ENCODE data around the gene RAB20. TPM values are rescaled to one million over a fixed set of nuclear protein-coding genes. Genes with fewer than 3 reads are reported as not detected.
A peak's percentile ranks its signal among the peaks of the same experiment; 100 is the strongest.
"Not testable (repeated sequence)": the region's sequence is repeated elsewhere in the genome, so short reads cannot be mapped to it uniquely, and the experiment has no call there.

RAB20 gene
- total RNA-seq, 1 donor from 2014 or later: 2.6 TPM

- peaks cover 3% of the 10 kb centered on the region for H3K79me2 ChIP-seq (ENCODE audit: insufficient read depth, low read length)
Observed at GRCh38 chr13:110491869-110492678, 69.4 kb downstream of the RAB20 start.

GRCh38 chr13:110490009-110490770 lies 71.3 kb downstream of the RAB20 start:
- H3K27ac ChIP-seq (ENCODE audit: low read depth, low read length): no peak overlapping the region

More at GRCh38 chr13:110491869-110492678, 69.4 kb downstream of the RAB20 start:
- Histone ChIP-seq H2AFZ (ENCODE audit: low read depth, low read length) (no peak overlapping the region), H3K4me1 (ENCODE audit: insufficient read depth, low read length) (peaks cover 2% of the 10 kb centered on the region), H3K36me3 (ENCODE audit: insufficient read depth, low read length) (peaks cover 82% of the 10 kb centered on the region), H3K9me3 (ENCODE audit: insufficient read depth, low read depth, low read length) (no peaks in the 10 kb centered on the region), H4K20me1 (ENCODE audit: insufficient read depth, low read length) (peaks cover 55% of the 10 kb centered on the region), H3K4me2 (ENCODE audit: low read length) (no peak overlapping the region), H3K9ac (ENCODE audit: low read length) (no peak overlapping the region), H3K27ac (ENCODE audit: low read depth, low read length) (no peak overlapping the region), H3K4me3 (ENCODE audit: insufficient read depth, low read depth, low read length) (no peak overlapping the region), H3K27me3 (ENCODE audit: insufficient read depth, low read length) (no peaks in the 10 kb centered on the region)
- H3K36me3 Mint-ChIP-seq (ENCODE audit: low read depth, unreplicated experiment): peaks cover 35% of the 10 kb centered on the region
- DNase-seq (ENCODE audit: low read depth): no peak
- H3K9me3 Mint-ChIP-seq (ENCODE audit: unreplicated experiment): no peaks in the 10 kb centered on the region
- H3K27ac Mint-ChIP-seq (ENCODE audit: unreplicated experiment): no peak overlapping the region
- FAIRE-seq: no peak
- peaks cover 10% of the 10 kb centered on the region for H3K4me1 Mint-ChIP-seq (ENCODE audit: low read depth, unreplicated experiment)
- H3K4me3 Mint-ChIP-seq (ENCODE audit: unreplicated experiment): no peak overlapping the region
- no peaks in the 10 kb centered on the region for H3K27me3 Mint-ChIP-seq (ENCODE audit: low read depth, unreplicated experiment)
- no peak for TF ChIP-seq EZH2 (IDR thresholded peaks at IDR 0.05; ENCODE audit: insufficient read depth, low read length)
- TF ChIP-seq CTCF (IDR thresholded peaks at IDR 0.05; ENCODE audit: insufficient read depth, low read depth, low read length): no peak

GRCh38 chr13:110486880-110487279 lies 74.6 kb downstream of the RAB20 start:
- Mint-ChIP-seq H3K27ac (ENCODE audit: unreplicated experiment) (peak overlapping the region; percentile 95), H3K36me3 (ENCODE audit: low read depth, unreplicated experiment) (peaks cover 37% of the 10 kb centered on the region), H3K4me1 (ENCODE audit: low read depth, unreplicated experiment) (peaks cover 27% of the 10 kb centered on the region)
- Histone ChIP-seq H3K36me3 (ENCODE audit: insufficient read depth, low read length) (peaks cover 58% of the 10 kb centered on the region), H3K4me1 (ENCODE audit: insufficient read depth, low read length) (peaks cover 17% of the 10 kb centered on the region), H3K27ac (ENCODE audit: low read depth, low read length) (peak overlapping the region; percentile 43), H4K20me1 (ENCODE audit: insufficient read depth, low read length) (peaks cover 66% of the 10 kb centered on the region), H3K9ac (ENCODE audit: low read length) (peak overlapping the region; percentile 28)
- H3K27me3 ChIP-seq (ENCODE audit: insufficient read depth, low read length); H3K4me3 ChIP-seq (ENCODE audit: insufficient read depth, low read depth, low read length); H3K9me3 ChIP-seq (ENCODE audit: insufficient read depth, low read depth, low read length); H2AFZ ChIP-seq (ENCODE audit: low read depth, low read length); DNase-seq (ENCODE audit: low read depth); FAIRE-seq; H3K4me2 ChIP-seq (ENCODE audit: low read length); H3K4me3 Mint-ChIP-seq (ENCODE audit: unreplicated experiment); H3K9me3 Mint-ChIP-seq (ENCODE audit: unreplicated experiment); H3K79me2 ChIP-seq (ENCODE audit: insufficient read depth, low read length); H3K27me3 Mint-ChIP-seq (ENCODE audit: low read depth, unreplicated experiment): not testable (repeated sequence)

More at GRCh38 chr13:110490009-110490770, 71.3 kb downstream of the RAB20 start:
- no peaks in the 10 kb centered on the region for H3K27me3 ChIP-seq (ENCODE audit: insufficient read depth, low read length)
- H3K9ac ChIP-seq (ENCODE audit: low read length): no peak overlapping the region
- peaks cover 56% of the 10 kb centered on the region for H4K20me1 ChIP-seq (ENCODE audit: insufficient read depth, low read length)
- no peak overlapping the region for H3K4me2 ChIP-seq (ENCODE audit: low read length)
- Mint-ChIP-seq H3K4me3 (ENCODE audit: unreplicated experiment) (no peak overlapping the region), H3K9me3 (ENCODE audit: unreplicated experiment) (no peaks in the 10 kb centered on the region), H3K27me3 (ENCODE audit: low read depth, unreplicated experiment) (no peaks in the 10 kb centered on the region), H3K4me1 (ENCODE audit: low read depth, unreplicated experiment) (peaks cover 24% of the 10 kb centered on the region), H3K27ac (ENCODE audit: unreplicated experiment) (peak overlapping the region; percentile 10), H3K36me3 (ENCODE audit: low read depth, unreplicated experiment) (peaks cover 30% of the 10 kb centered on the region)
- peaks cover 3% of the 10 kb centered on the region for H3K79me2 ChIP-seq (ENCODE audit: insufficient read depth, low read length)
- no peak overlapping the region for H2AFZ ChIP-seq (ENCODE audit: low read depth, low read length)
- H3K36me3 ChIP-seq (ENCODE audit: insufficient read depth, low read length): peaks cover 64% of the 10 kb centered on the region
- H3K4me1 ChIP-seq (ENCODE audit: insufficient read depth, low read length): peaks cover 17% of the 10 kb centered on the region
- TF ChIP-seq EZH2 (IDR thresholded peaks at IDR 0.05; ENCODE audit: insufficient read depth, low read length): no peak
- TF ChIP-seq CTCF (IDR thresholded peaks at IDR 0.05; ENCODE audit: insufficient read depth, low read depth, low read length): no peak
- no peaks in the 10 kb centered on the region for H3K9me3 ChIP-seq (ENCODE audit: insufficient read depth, low read depth, low read length)
- DNase-seq (ENCODE audit: low read depth) (no peak), FAIRE-seq (no peak)
- no peak overlapping the region for H3K4me3 ChIP-seq (ENCODE audit: insufficient read depth, low read depth, low read length)

Data from astrocyte (in vitro differentiated cells and primary cell).